Dendritic cell treated with granulocyte-macrophage colony-stimulating factor and Interleukin-4, amounts not matched to agents 40 ng/mL and 50 ng/mL, for 4 days (primary cell): Measurements from ENCODE around the gene USP32.

Source experiments
- H3K27ac Mint-ChIP-seq: one replicate; pipeline ENCODE4 v1.8.0; 2022; ENCODE audit warnings: mild to moderate bottlenecking, mixed read lengths
- H3K27me3 Mint-ChIP-seq: one replicate; pipeline ENCODE4 v1.8.0; 2022; ENCODE audit warnings: mild to moderate bottlenecking, mixed read lengths
- H3K36me3 Mint-ChIP-seq: one replicate; pipeline ENCODE4 v1.8.0; 2022; ENCODE audit warnings: low read depth, mixed read lengths
- H3K4me1 Mint-ChIP-seq: one replicate; pipeline ENCODE4 v1.8.0; 2022; ENCODE audit warnings: low read depth, mixed read lengths
- H3K4me3 Mint-ChIP-seq: one replicate; pipeline ENCODE4 v1.8.0; 2022; ENCODE audit warnings: mild to moderate bottlenecking, moderate library complexity, mixed read lengths
- H3K9me3 Mint-ChIP-seq: one replicate; pipeline ENCODE4 v1.8.0; 2022; ENCODE audit warnings: mixed read lengths
- intact Hi-C: fragments of 100-400 bp; cut with micrococcal nuclease; formaldehyde crosslinking; loops from one replicate; pipeline ENCODE4 v1.15.0; 2022

Gene USP32

GRCh38 chr17:60269417-60269816, 122.5 kb downstream of the USP32 start:
- H3K4me3 Mint-ChIP-seq = no peak overlapping the region
- no peak overlapping the region for H3K27ac Mint-ChIP-seq
- no peaks in the 10 kb centered on the region for H3K27me3 Mint-ChIP-seq
- no peaks in the 10 kb centered on the region for H3K4me1 Mint-ChIP-seq
- intact Hi-C loops = no loop called here
- H3K36me3 Mint-ChIP-seq = peaks cover 58% of the 10 kb centered on the region
- no peaks in the 10 kb centered on the region for H3K9me3 Mint-ChIP-seq

GRCh38 chr17:60260540-60260939, 131.4 kb downstream of the USP32 start:
- H3K27ac Mint-ChIP-seq = no peak overlapping the region
- H3K4me1 Mint-ChIP-seq = no peaks in the 10 kb centered on the region
- H3K36me3 Mint-ChIP-seq = peaks cover 84% of the 10 kb centered on the region
- H3K27me3 Mint-ChIP-seq = no peaks in the 10 kb centered on the region
- no peaks in the 10 kb centered on the region for H3K9me3 Mint-ChIP-seq
- intact Hi-C loops = no loop called here
- H3K4me3 Mint-ChIP-seq = no peak overlapping the region

GRCh38 chr17:60258313-60258712, 133.6 kb downstream of the USP32 start:
- no peaks in the 10 kb centered on the region for H3K9me3 Mint-ChIP-seq
- no peak overlapping the region for H3K4me3 Mint-ChIP-seq
- no peak overlapping the region for H3K27ac Mint-ChIP-seq
- no peaks in the 10 kb centered on the region for H3K27me3 Mint-ChIP-seq
- no peaks in the 10 kb centered on the region for H3K4me1 Mint-ChIP-seq
- intact Hi-C loops = no loop called here
- H3K36me3 Mint-ChIP-seq = peaks cover 81% of the 10 kb centered on the region

GRCh38 chr17:60256174-60256573, 135.8 kb downstream of the USP32 start:
- Mint-ChIP-seq H3K9me3 (no peaks in the 10 kb centered on the region), H3K4me1 (no peaks in the 10 kb centered on the region), H3K36me3 (peaks cover 75% of the 10 kb centered on the region), H3K4me3 (no peak overlapping the region), H3K27me3 (no peaks in the 10 kb centered on the region), H3K27ac (no peak overlapping the region)
- intact Hi-C loops = no loop called here

GRCh38 chr17:60253048-60253447, 138.9 kb downstream of the USP32 start:
- Mint-ChIP-seq H3K27ac (no peak overlapping the region), H3K4me1 (no peaks in the 10 kb centered on the region), H3K27me3 (no peaks in the 10 kb centered on the region), H3K9me3 (peaks cover 5% of the 10 kb centered on the region), H3K36me3 (peaks cover 78% of the 10 kb centered on the region), H3K4me3 (no peak overlapping the region)
- intact Hi-C loops = no loop called here

GRCh38 chr17:60252459-60252858, 139.5 kb downstream of the USP32 start:
- Mint-ChIP-seq H3K4me3 (no peak overlapping the region), H3K9me3 (peaks cover 8% of the 10 kb centered on the region), H3K27ac (no peak overlapping the region), H3K4me1 (no peaks in the 10 kb centered on the region), H3K36me3 (peaks cover 78% of the 10 kb centered on the region), H3K27me3 (no peaks in the 10 kb centered on the region)
- intact Hi-C loops = no loop called here

GRCh38 chr17:60249290-60249826, 142.6 kb downstream of the USP32 start:
- H3K4me1 Mint-ChIP-seq = no peaks in the 10 kb centered on the region
- peaks cover 71% of the 10 kb centered on the region for H3K36me3 Mint-ChIP-seq
- no peaks in the 10 kb centered on the region for H3K27me3 Mint-ChIP-seq
- intact Hi-C loops = no loop called here
- peak overlapping the region; percentile 46 for H3K27ac Mint-ChIP-seq
- H3K9me3 Mint-ChIP-seq = peaks cover 8% of the 10 kb centered on the region
- no peak overlapping the region for H3K4me3 Mint-ChIP-seq

GRCh38 chr17:60248618-60249289, 143.2 kb downstream of the USP32 start:
- Mint-ChIP-seq H3K36me3 (peaks cover 68% of the 10 kb centered on the region), H3K9me3 (peaks cover 8% of the 10 kb centered on the region), H3K4me3 (no peak overlapping the region), H3K27ac (peak overlapping the region; percentile 46), H3K27me3 (no peaks in the 10 kb centered on the region), H3K4me1 (no peaks in the 10 kb centered on the region)
- intact Hi-C loops = no loop called here

- peaks cover 74% of the 10 kb centered on the region for H3K36me3 Mint-ChIP-seq
- no peak overlapping the region for H3K27ac Mint-ChIP-seq
- H3K9me3 Mint-ChIP-seq = peaks cover 8% of the 10 kb centered on the region
- intact Hi-C loops = no loop called here
- H3K27me3 Mint-ChIP-seq = no peaks in the 10 kb centered on the region
- H3K4me3 Mint-ChIP-seq = no peak overlapping the region
- no peaks in the 10 kb centered on the region for H3K4me1 Mint-ChIP-seq
Measured at GRCh38 chr17:60247836-60248461, 144.0 kb downstream of the USP32 start.

GRCh38 chr17:60244656-60245055, 147.3 kb downstream of the USP32 start:
- H3K4me3 Mint-ChIP-seq = no peak overlapping the region
- intact Hi-C loops = no loop called here
- no peak overlapping the region for H3K27ac Mint-ChIP-seq

GRCh38 chr17:60240290-60240689, 151.6 kb downstream of the USP32 start:
- intact Hi-C loops = no loop called here
- Mint-ChIP-seq H3K9me3 (no peaks in the 10 kb centered on the region), H3K4me1 (peaks cover 7% of the 10 kb centered on the region), H3K4me3 (no peak overlapping the region), H3K36me3 (peaks cover 61% of the 10 kb centered on the region), H3K27ac (no peak overlapping the region), H3K27me3 (no peaks in the 10 kb centered on the region)

More at GRCh38 chr17:60244656-60245055, 147.3 kb downstream of the USP32 start:
- Mint-ChIP-seq H3K4me1 (no peaks in the 10 kb centered on the region), H3K27me3 (no peaks in the 10 kb centered on the region), H3K9me3 (peaks cover 8% of the 10 kb centered on the region), H3K36me3 (peaks cover 80% of the 10 kb centered on the region)

- Mint-ChIP-seq H3K4me3 (no peak overlapping the region), H3K27me3 (no peaks in the 10 kb centered on the region), H3K9me3 (no peaks in the 10 kb centered on the region), H3K27ac (no peak overlapping the region), H3K36me3 (peaks cover 56% of the 10 kb centered on the region), H3K4me1 (no peaks in the 10 kb centered on the region)
- intact Hi-C loops = no loop called here
Measured at GRCh38 chr17:60231691-60232090, 160.2 kb downstream of the USP32 start.

GRCh38 chr17:60231234-60231633, 160.7 kb downstream of the USP32 start:
- Mint-ChIP-seq H3K9me3 (no peaks in the 10 kb centered on the region), H3K36me3 (peaks cover 56% of the 10 kb centered on the region)

GRCh38 chr17:60230358-60230757, 161.6 kb downstream of the USP32 start:
- intact Hi-C loops = no loop called here
- Mint-ChIP-seq H3K4me1 (no peaks in the 10 kb centered on the region), H3K9me3 (no peaks in the 10 kb centered on the region), H3K4me3 (no peak overlapping the region), H3K27ac (no peak overlapping the region), H3K36me3 (peaks cover 54% of the 10 kb centered on the region), H3K27me3 (no peaks in the 10 kb centered on the region)

More at GRCh38 chr17:60231234-60231633, 160.7 kb downstream of the USP32 start:
- intact Hi-C loops = no loop called here
- H3K4me1 Mint-ChIP-seq = no peaks in the 10 kb centered on the region
- no peak overlapping the region for H3K4me3 Mint-ChIP-seq
- no peaks in the 10 kb centered on the region for H3K27me3 Mint-ChIP-seq
- H3K27ac Mint-ChIP-seq = no peak overlapping the region
